CD8-positive, alpha-beta memory T cell (primary cell): Measurements from ENCODE around the gene NELFE. TPM values are rescaled to one million over a fixed set of nuclear protein-coding genes. Genes with fewer than 3 reads are reported as not detected.
"Not testable (repeated sequence)": the region's sequence is repeated elsewhere in the genome, so short reads cannot be mapped to it uniquely, and the experiment has no call there.

Experiments used
- CTCF ChIA-PET: fragments of 350-600 bp; sonication (Branson Sonifier 250); formaldehyde crosslinking; loops from one replicate; lab custom pipeline; 2021; ENCODE audit warnings: antibody characterized with exemption; lab: Charles Lee
- POLR2A ChIA-PET: fragments of 350-600 bp; sonication (Branson Sonifier 250); formaldehyde crosslinking; loops from one replicate; lab custom pipeline; 2021; ENCODE audit warnings: antibody characterized with exemption; lab: Charles Lee
- DNase-seq, 5 donors: peaks; one replicate each; pipeline versions ENCODE4 v3.0.0 to v3.0.0-alpha.2; 2020 to 2022; ENCODE audit warnings: mixed read lengths in 1 of 5
- H3K27ac ChIP-seq: one replicate; pipeline ENCODE4 v1.7.0; 2013; ENCODE audit warnings: low read depth, mild to moderate bottlenecking, low read length, moderate library complexity
- H3K27me3 ChIP-seq: 2 replicates; pipeline ENCODE4 v1.7.0; 2013; ENCODE audit warnings: low read length, mild to moderate bottlenecking; ENCODE audit not compliant: insufficient read depth, poor library complexity, severe bottlenecking
- H3K36me3 ChIP-seq: 2 replicates; pipeline ENCODE4 v1.7.0; 2013; ENCODE audit warnings: mild to moderate bottlenecking, low read length, moderate library complexity; ENCODE audit not compliant: insufficient read depth
- H3K4me1 ChIP-seq: 2 replicates; pipeline ENCODE4 v1.7.0; 2013; ENCODE audit warnings: mild to moderate bottlenecking, low read length, moderate library complexity; ENCODE audit not compliant: insufficient read depth
- H3K4me3 ChIP-seq: 2 replicates; pipeline ENCODE4 v1.7.0; 2013; ENCODE audit warnings: mild to moderate bottlenecking, low read length
- H3K9me3 ChIP-seq: 2 replicates; pipeline ENCODE4 v1.7.0; 2013; ENCODE audit warnings: mild to moderate bottlenecking, low read length
- H3K27ac Mint-ChIP-seq, 8 donors: one replicate each; pipeline ENCODE4 v1.8.0; 2020 to 2021; ENCODE audit warnings: mixed read lengths in 8 of 8, mild to moderate bottlenecking in 6 of 8, inconsistent platforms in 3 of 8, moderate library complexity in 3 of 8
- H3K27me3 Mint-ChIP-seq, 2 donors: one replicate each; pipeline ENCODE4 v1.8.0; 2020 to 2021; ENCODE audit warnings: mixed read lengths in 2 of 2, mild to moderate bottlenecking in 1 of 2, moderate library complexity in 1 of 2
- H3K36me3 Mint-ChIP-seq, 3 donors: one replicate each; pipeline ENCODE4 v1.8.0; 2020 to 2021; ENCODE audit warnings: mixed read lengths in 3 of 3, inconsistent platforms in 1 of 3, mild to moderate bottlenecking in 1 of 3
- H3K4me1 Mint-ChIP-seq, 3 donors: one replicate each; pipeline ENCODE4 v1.8.0; 2020 to 2021; ENCODE audit warnings: mixed read lengths in 3 of 3, inconsistent platforms in 1 of 3, mild to moderate bottlenecking in 1 of 3
- H3K4me3 Mint-ChIP-seq, 7 donors: one replicate each; pipeline ENCODE4 v1.8.0; 2020 to 2021; ENCODE audit warnings: mixed read lengths in 7 of 7, mild to moderate bottlenecking in 6 of 7, moderate library complexity in 4 of 7, inconsistent platforms in 2 of 7
- H3K9me3 Mint-ChIP-seq, 5 donors: one replicate each; pipeline ENCODE4 v1.8.0; 2020 to 2022; ENCODE audit warnings: mixed read lengths in 5 of 5, mild to moderate bottlenecking in 3 of 5, moderate library complexity in 2 of 5, inconsistent platforms in 1 of 5
- polyA plus RNA-seq: library from polyadenylated mRNA; unstranded; fragments of 300-500 nt; fragmentation: Illumina TruSeq; gene quantifications from one replicate; pipeline ENCODE4 v1.2.3, GENCODE V29; 2021
- total RNA-seq, 2 experiments: library from RNA; stranded (reverse); gene quantifications; one replicate each; pipeline ENCODE4 v1.2.3, GENCODE V29; 2021

The NELFE gene
- total and polyA plus RNA-seq, 3 experiments from 2014 or later: 79.6 to 90.6 (median 86.1) TPM

GRCh38 chr6:31933537-31933936 lies 25.2 kb downstream of the NELFE start:
- Mint-ChIP-seq H3K27me3 (peaks cover 3 to 11% of the 10 kb centered on the region in 2 donors), H3K9me3 (no peaks in the 10 kb centered on the region), H3K27ac (peak overlapping the region in 1 of 8 donors; percentile 32), H3K4me1 (no peaks in the 10 kb centered on the region), H3K4me3 (no peak overlapping the region), H3K36me3 (no peaks in the 10 kb centered on the region)
- peaks cover 4% of the 10 kb centered on the region for H3K27me3 ChIP-seq
- CTCF ChIA-PET: no interaction called here
- no peak for DNase-seq
- H3K9me3 ChIP-seq: no peaks in the 10 kb centered on the region
- H3K36me3 ChIP-seq: no peaks in the 10 kb centered on the region
- no peak overlapping the region for H3K27ac ChIP-seq
- POLR2A ChIA-PET: no interaction called here
- H3K4me3 ChIP-seq: no peak overlapping the region
- H3K4me1 ChIP-seq: no peaks in the 10 kb centered on the region

GRCh38 chr6:31932137-31932536 lies 26.6 kb downstream of the NELFE start:
- H3K9me3 Mint-ChIP-seq, POLR2A ChIA-PET, H3K9me3 ChIP-seq, H3K4me3 ChIP-seq, H3K4me1 ChIP-seq, H3K36me3 Mint-ChIP-seq, H3K36me3 ChIP-seq, H3K4me3 Mint-ChIP-seq, DNase-seq, H3K27ac Mint-ChIP-seq, H3K27me3 ChIP-seq, H3K4me1 Mint-ChIP-seq, H3K27ac ChIP-seq, CTCF ChIA-PET: not testable (repeated sequence)
- peaks cover 3 to 12% of the 10 kb centered on the region in 2 donors for H3K27me3 Mint-ChIP-seq

DNA sequence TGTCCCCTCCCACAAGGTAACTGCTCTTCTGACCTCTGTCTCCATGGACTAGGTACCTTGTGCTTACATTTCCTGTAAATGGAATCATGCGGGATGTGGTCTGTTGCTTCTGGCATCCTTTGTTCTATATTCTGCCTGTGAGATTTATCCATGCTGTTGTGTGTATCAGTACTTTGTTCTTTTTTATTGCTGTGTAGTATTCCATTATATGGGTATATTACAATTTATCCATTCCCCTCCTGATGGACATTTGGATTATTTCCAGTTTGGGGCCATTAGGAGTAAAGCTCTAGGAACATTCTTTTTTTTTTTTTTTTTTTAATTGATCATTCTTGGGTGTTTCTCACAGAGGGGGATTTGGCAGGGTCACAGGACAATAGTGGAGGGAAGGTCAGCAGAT lies 27.8 kb downstream of the NELFE start:
- no peak overlapping the region for H3K27ac ChIP-seq
- no peaks in the 10 kb centered on the region for H3K4me1 ChIP-seq
- no peak for DNase-seq
- peaks cover 3 to 12% of the 10 kb centered on the region in 2 donors for H3K27me3 Mint-ChIP-seq
- ChIA-PET POLR2A (no interaction called here), CTCF (no interaction called here)
- H3K27me3 ChIP-seq: peaks cover 4% of the 10 kb centered on the region
- no peaks in the 10 kb centered on the region for H3K9me3 Mint-ChIP-seq
- H3K4me3 ChIP-seq: no peak overlapping the region
- H3K36me3 ChIP-seq: no peaks in the 10 kb centered on the region
- H3K9me3 ChIP-seq: no peaks in the 10 kb centered on the region
- no peaks in the 10 kb centered on the region for H3K36me3 Mint-ChIP-seq
- H3K4me3 Mint-ChIP-seq: no peak overlapping the region
- H3K27ac Mint-ChIP-seq: no peak overlapping the region
- H3K4me1 Mint-ChIP-seq: no peaks in the 10 kb centered on the region

- H3K9me3 ChIP-seq: no peaks in the 10 kb centered on the region
- no peaks in the 10 kb centered on the region for H3K36me3 ChIP-seq
- POLR2A ChIA-PET: no interaction called here
- peaks cover 2% of the 10 kb centered on the region for H3K27me3 ChIP-seq
- H3K4me3 Mint-ChIP-seq: no peak overlapping the region
- H3K27me3 Mint-ChIP-seq: peaks cover 0 to 10% of the 10 kb centered on the region in 2 donors
- H3K4me1 ChIP-seq: no peaks in the 10 kb centered on the region
- no peak for DNase-seq
- H3K4me3 ChIP-seq: no peak overlapping the region
- H3K4me1 Mint-ChIP-seq: no peaks in the 10 kb centered on the region
- H3K27ac ChIP-seq: no peak overlapping the region
- peak overlapping the region in 1 of 8 donors; percentile 85 for H3K27ac Mint-ChIP-seq
- H3K9me3 Mint-ChIP-seq: no peaks in the 10 kb centered on the region
- CTCF ChIA-PET: no interaction called here
- no peaks in the 10 kb centered on the region for H3K36me3 Mint-ChIP-seq
Measured at GRCh38 chr6:31928672-31928939, 30.2 kb downstream of the NELFE start.

- no peak for DNase-seq
- H3K27ac ChIP-seq: no peak overlapping the region
- H3K36me3 ChIP-seq: no peaks in the 10 kb centered on the region
- Mint-ChIP-seq H3K36me3 (no peaks in the 10 kb centered on the region), H3K9me3 (no peaks in the 10 kb centered on the region), H3K27ac (peak overlapping the region in 1 of 8 donors; percentile 85), H3K27me3 (peaks cover 0 to 10% of the 10 kb centered on the region in 2 donors), H3K4me1 (no peaks in the 10 kb centered on the region), H3K4me3 (no peak overlapping the region)
- ChIA-PET CTCF (no interaction called here), POLR2A (no interaction called here)
- no peaks in the 10 kb centered on the region for H3K9me3 ChIP-seq
- H3K27me3 ChIP-seq: no peaks in the 10 kb centered on the region
- no peaks in the 10 kb centered on the region for H3K4me1 ChIP-seq
- no peak overlapping the region for H3K4me3 ChIP-seq
Measured at GRCh38 chr6:31927863-31928671, 30.7 kb downstream of the NELFE start.

- H3K9me3 ChIP-seq: no peaks in the 10 kb centered on the region
- Mint-ChIP-seq H3K36me3 (no peaks in the 10 kb centered on the region), H3K4me3 (no peak within 1 kb of the TSS), H3K4me1 (no peaks in the 10 kb centered on the region), H3K27me3 (peaks cover 0 to 10% of the 10 kb centered on the region in 2 donors), H3K27ac (peak within 1 kb of the TSS in 1 of 8 donors; percentile 85), H3K9me3 (no peaks in the 10 kb centered on the region)
- no peak for DNase-seq
- no peak within 1 kb of the TSS for H3K27ac ChIP-seq
- H3K27me3 ChIP-seq: no peaks in the 10 kb centered on the region
- CTCF ChIA-PET: no interaction called here
- no peaks in the 10 kb centered on the region for H3K4me1 ChIP-seq
- POLR2A ChIA-PET: no interaction called here
- no peaks in the 10 kb centered on the region for H3K36me3 ChIP-seq
- no peak within 1 kb of the TSS for H3K4me3 ChIP-seq
Measured at GRCh38 chr6:31927242-31927862, 31.4 kb downstream of the NELFE start, which contains the start of gene C2. C2 (plus strand) TSS chr6:31927717; CDS start chr6:31927753, 36 bp downstream.

GRCh38 chr6:31922942-31923341 lies 35.8 kb downstream of the NELFE start:
- Mint-ChIP-seq H3K27me3 (no peaks in the 10 kb centered on the region), H3K27ac (peak overlapping the region in 1 of 8 donors; percentile 23), H3K36me3 (no peaks in the 10 kb centered on the region), H3K4me3 (no peak overlapping the region), H3K9me3 (no peaks in the 10 kb centered on the region), H3K4me1 (no peaks in the 10 kb centered on the region)
- H3K4me3 ChIP-seq: no peak overlapping the region
- no peaks in the 10 kb centered on the region for H3K27me3 ChIP-seq
- H3K36me3 ChIP-seq: no peaks in the 10 kb centered on the region
- no peaks in the 10 kb centered on the region for H3K4me1 ChIP-seq
- ChIA-PET POLR2A (no interaction called here), CTCF (interaction anchor here (0.8 to 1.0 kb wide), 2 partner anchors 33 to 117 kb away, joined by 3 read pairs; partner anchors contain the start of gene LSM2)
- no peaks in the 10 kb centered on the region for H3K9me3 ChIP-seq
- peak in 1 of 5 donors; percentile 17 for DNase-seq
- no peak overlapping the region for H3K27ac ChIP-seq

GRCh38 chr6:31920811-31921210 lies 38.0 kb downstream of the NELFE start:
- Mint-ChIP-seq H3K9me3 (no peaks in the 10 kb centered on the region), H3K27ac (peak overlapping the region in 1 of 8 donors; percentile 65), H3K4me3 (no peak overlapping the region), H3K36me3 (no peaks in the 10 kb centered on the region), H3K4me1 (no peaks in the 10 kb centered on the region), H3K27me3 (peaks cover 0 to 3% of the 10 kb centered on the region in 2 donors)
- no peaks in the 10 kb centered on the region for H3K36me3 ChIP-seq
- ChIA-PET CTCF (no interaction called here), POLR2A (no interaction called here)
- H3K4me1 ChIP-seq: no peaks in the 10 kb centered on the region
- H3K27ac ChIP-seq: no peak overlapping the region
- no peak overlapping the region for H3K4me3 ChIP-seq
- H3K9me3 ChIP-seq: no peaks in the 10 kb centered on the region
- H3K27me3 ChIP-seq: no peaks in the 10 kb centered on the region
- no peak for DNase-seq
